ENCODE results near the gene UGT1A8. TPM values are rescaled to one million over a fixed set of nuclear protein-coding genes. Genes with fewer than 3 reads are reported as not detected.

The UGT1A8 gene
- total RNA-seq, 4 donors from 2014 or later = 1.1 to 15.1 (median 9.4) TPM

DNA sequence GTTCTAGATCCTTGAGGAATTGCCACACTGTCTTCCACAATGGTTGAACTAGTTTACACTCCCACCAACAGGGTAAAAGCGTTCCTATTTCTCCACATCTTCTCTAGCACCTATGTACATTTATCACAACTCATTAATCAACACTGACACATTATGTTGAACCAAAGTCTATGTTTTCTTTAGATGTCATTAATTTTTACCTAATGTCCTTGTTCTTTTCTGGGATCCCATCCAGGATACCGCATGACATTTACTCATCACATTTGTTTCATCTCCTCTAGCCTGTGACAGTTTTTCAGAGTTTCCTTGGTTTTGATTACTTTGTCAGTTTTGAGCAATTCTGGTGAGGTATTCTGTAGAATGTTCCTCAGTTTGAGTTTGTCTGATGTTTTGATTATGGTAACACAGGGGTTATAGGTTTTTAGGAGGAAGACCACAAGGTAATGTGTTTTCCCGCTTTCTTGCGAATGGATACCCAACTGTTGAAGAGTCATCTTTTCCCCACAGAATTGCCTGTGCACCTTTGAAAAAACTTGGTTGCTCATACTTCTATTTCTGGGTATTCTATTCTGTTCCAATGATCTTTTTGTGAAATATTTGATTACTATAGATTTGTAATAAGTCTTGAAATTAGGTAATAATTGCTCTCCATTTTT is 51.3 kb downstream of the UGT1A8 start:
- WGBS, 2 donors (ENCODE audit: low coverage in 1 of 2) = 89 to 93% methylated on average over 3 to 4 of the region's 4 CpGs
- no peaks in the 10 kb centered on the region for H3K36me3 ChIP-seq
- no peak overlapping the region for H3K27ac ChIP-seq
- H3K27me3 ChIP-seq = no peaks in the 10 kb centered on the region
- intact Hi-C loops (cut with DNase I; ENCODE audit: low total_unique reads) = no loop called here
- no peaks in the 10 kb centered on the region for H3K9me3 ChIP-seq
- no peak for DNase-seq
- TF ChIP-seq EP300 (IDR thresholded peaks at IDR 0.05; ENCODE audit: low read depth) = no peak
- no peak for TF ChIP-seq POLR2A (IDR thresholded peaks at IDR 0.05)
- no peak for TF ChIP-seq POLR2AphosphoS5 (IDR thresholded peaks at IDR 0.05)
- no peak for TF ChIP-seq CTCF (IDR thresholded peaks at IDR 0.05)
- in situ Hi-C loops (cut with MboI; ENCODE audit: low pct_ligation_motif_present in 1 of 4, low pct_unique_long_range_greater_than_20kb in 1 of 4, low sequenced_read_pairs in 3 of 4) = no loop called here
- H3K4me1 ChIP-seq = no peaks in the 10 kb centered on the region
- no peak overlapping the region for H3K4me3 ChIP-seq

GRCh38 chr2:233671290-233672161 is 54.1 kb downstream of the UGT1A8 start, which contains the start of gene UGT1A9:
UGT1A9 (plus strand) TSS chr2:233671898; CDS start chr2:233671935, 37 bp downstream.
- H3K27ac ChIP-seq = no peak within 1 kb of the TSS
- 84 to 88% methylated on average over 3 to 5 of the region's 5 CpGs for WGBS, 2 donors (ENCODE audit: low coverage in 1 of 2)

DNA sequence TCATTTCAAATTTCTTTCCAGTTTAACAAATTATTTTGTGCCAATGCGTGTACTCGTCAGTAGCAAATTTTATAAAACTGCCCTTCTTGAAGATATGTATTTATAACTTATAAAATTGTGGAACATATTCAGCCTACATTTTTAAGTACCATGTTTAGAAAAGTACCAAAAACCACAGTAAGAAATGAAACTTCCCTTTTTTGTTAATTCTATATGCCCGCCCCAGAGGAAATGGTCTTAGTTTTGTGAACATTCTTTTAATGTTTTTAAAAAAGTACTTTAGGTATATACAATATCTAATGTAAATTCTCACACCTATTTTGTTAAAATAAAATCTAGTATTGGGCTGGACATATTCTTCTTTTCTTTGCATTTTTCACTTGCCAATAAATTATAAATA is 55.5 kb downstream of the UGT1A8 start:
- in situ Hi-C loops (cut with MboI; ENCODE audit: low pct_ligation_motif_present in 1 of 4, low pct_unique_long_range_greater_than_20kb in 1 of 4, low sequenced_read_pairs in 3 of 4) = no loop called here
- Histone ChIP-seq H3K4me1 (no peaks in the 10 kb centered on the region), H3K27ac (no peak overlapping the region), H3K9me3 (no peaks in the 10 kb centered on the region), H3K36me3 (no peaks in the 10 kb centered on the region), H3K27me3 (no peaks in the 10 kb centered on the region), H3K4me3 (no peak overlapping the region)
- 73 to 86% methylated on average over 3 of the region's 3 CpGs for WGBS, 2 donors (ENCODE audit: low coverage in 1 of 2)
- no peak for DNase-seq
- no peak for TF ChIP-seq POLR2AphosphoS5 (IDR thresholded peaks at IDR 0.05)
- no peak for TF ChIP-seq POLR2A (IDR thresholded peaks at IDR 0.05)
- TF ChIP-seq CTCF (IDR thresholded peaks at IDR 0.05) = no peak
- no peak for TF ChIP-seq EP300 (IDR thresholded peaks at IDR 0.05; ENCODE audit: low read depth)
- intact Hi-C loops (cut with DNase I; ENCODE audit: low total_unique reads) = no loop called here

More at GRCh38 chr2:233671290-233672161, 54.1 kb downstream of the UGT1A8 start, which contains the start of gene UGT1A9:
- intact Hi-C loops (cut with DNase I; ENCODE audit: low total_unique reads) (no loop called here), in situ Hi-C loops (cut with MboI; ENCODE audit: low pct_ligation_motif_present in 1 of 4, low pct_unique_long_range_greater_than_20kb in 1 of 4, low sequenced_read_pairs in 3 of 4) (no loop called here)
- no peak within 1 kb of the TSS for H3K4me3 ChIP-seq
- H3K4me1 ChIP-seq = no peaks in the 10 kb centered on the region
- H3K27me3 ChIP-seq = no peaks in the 10 kb centered on the region
- DNase-seq = no peak
- no peaks in the 10 kb centered on the region for H3K36me3 ChIP-seq
- TF ChIP-seq POLR2A (IDR thresholded peaks at IDR 0.05) (no peak), EP300 (IDR thresholded peaks at IDR 0.05; ENCODE audit: low read depth) (no peak), CTCF (IDR thresholded peaks at IDR 0.05) (no peak), POLR2AphosphoS5 (IDR thresholded peaks at IDR 0.05) (no peak)
- no peaks in the 10 kb centered on the region for H3K9me3 ChIP-seq

GRCh38 chr2:233673896-233674295 is 56.5 kb downstream of the UGT1A8 start:
- Histone ChIP-seq H3K27ac (no peak overlapping the region), H3K4me1 (no peaks in the 10 kb centered on the region), H3K9me3 (no peaks in the 10 kb centered on the region), H3K4me3 (no peak overlapping the region), H3K27me3 (no peaks in the 10 kb centered on the region), H3K36me3 (no peaks in the 10 kb centered on the region)
- in situ Hi-C loops (cut with MboI; ENCODE audit: low pct_ligation_motif_present in 1 of 4, low pct_unique_long_range_greater_than_20kb in 1 of 4, low sequenced_read_pairs in 3 of 4) (no loop called here), intact Hi-C loops (cut with DNase I; ENCODE audit: low total_unique reads) (no loop called here)
- no peak for TF ChIP-seq CTCF (IDR thresholded peaks at IDR 0.05)
- no peak for TF ChIP-seq POLR2A (IDR thresholded peaks at IDR 0.05)
- TF ChIP-seq EP300 (IDR thresholded peaks at IDR 0.05; ENCODE audit: low read depth) = no peak
- no peak for TF ChIP-seq POLR2AphosphoS5 (IDR thresholded peaks at IDR 0.05)
- DNase-seq = no peak
